Measurements from ENCODE around the gene ATXN1. TPM values are rescaled to one million over a fixed set of nuclear protein-coding genes. Genes with fewer than 3 reads are reported as not detected.

The ATXN1 gene
- total and polyA plus RNA-seq, 2 of the 8 experiments (the other 6 are each of a cell fraction or from before 2014, with no cell fraction given): 1.6 to 4.0 TPM

GRCh38 chr6:16326971-16327776, 434.1 kb downstream of the ATXN1 start:
- Histone ChIP-seq H2BK120ac (replicated peaks; ENCODE audit: low read depth, low read length) (no peak overlapping the region), H2AK5ac (ENCODE audit: low read depth, low read length) (no peak overlapping the region), H2BK5ac (ENCODE audit: low read depth, low read length) (no peak overlapping the region), H4K91ac (replicated peaks; ENCODE audit: insufficient read length, low read length) (no peak overlapping the region), H3K79me2 (ENCODE audit: control insufficient read depth in 1 of 2, insufficient read depth in 2 of 2, low read length in 2 of 2) (no peaks in the 10 kb centered on the region), H3K18ac (ENCODE audit: extremely low read depth, low read length) (no peak overlapping the region), H3K23me2 (ENCODE audit: low read depth, low read length) (no peaks in the 10 kb centered on the region), H3K9me3 (ENCODE audit: insufficient read depth in 2 of 2, low read depth in 1 of 2, low read length in 1 of 2) (no peaks in the 10 kb centered on the region; a peak in 1 of 4 replicates), H3K56ac (replicated peaks; ENCODE audit: insufficient read length, low read depth, low read length) (no peak overlapping the region), H4K20me1 (replicated peaks in 1 of 2; ENCODE audit: control insufficient read depth in 1 of 2, insufficient read depth in 2 of 2, low read length in 2 of 2) (peaks cover 0 to 2% of the 10 kb centered on the region in 2 experiments), H2BK15ac (ENCODE audit: low read length) (no peak overlapping the region), H2BK12ac (ENCODE audit: low read depth, low read length) (no peak overlapping the region), H3K79me1 (ENCODE audit: low read depth, low read length) (no peaks in the 10 kb centered on the region), H3K4me3 (ENCODE audit: extremely low read depth in 1 of 4, insufficient read depth in 2 of 4, low read depth in 3 of 4, low read length in 4 of 4) (no peak overlapping the region), H4K5ac (ENCODE audit: insufficient read length, low read depth, low read length) (no peak overlapping the region), H3K27ac (ENCODE audit: low read depth, low read length) (no peak overlapping the region), H3K4me1 (replicated peaks in 1 of 4; ENCODE audit: control insufficient read depth in 3 of 4, insufficient read depth in 4 of 4, low read length in 3 of 4) (peaks cover 4 to 8% (median 7%) of the 10 kb centered on the region in 4 experiments; a peak in 6 of 7 replicates), H3K36me3 (ENCODE audit: control insufficient read depth in 2 of 4, insufficient read depth in 4 of 4, low read length in 3 of 4) (no peaks in the 10 kb centered on the region), H3K4me2 (ENCODE audit: insufficient read depth in 1 of 2, low read depth in 2 of 2, low read length in 2 of 2) (no peak overlapping the region), H4K8ac (ENCODE audit: extremely low read depth, insufficient read depth, low read length) (no peak overlapping the region; the same call in 1 of the 2 replicates), H3K9ac (replicated peaks in 1 of 4; ENCODE audit: extremely low read depth in 1 of 4, low read depth in 3 of 4, low read length in 3 of 4) (no peak overlapping the region), H3K27me3 (replicated peaks in 1 of 4; ENCODE audit: control insufficient read depth in 3 of 4, extremely low read depth in 1 of 4, insufficient read depth in 3 of 4, low read length in 3 of 4) (no peaks in the 10 kb centered on the region), H2AFZ (ENCODE audit: low read length) (no peak overlapping the region), H2BK20ac (ENCODE audit: low read length) (no peak overlapping the region), H3K23ac (ENCODE audit: insufficient read length) (no peak overlapping the region), H3K14ac (ENCODE audit: insufficient read length) (no peak overlapping the region), H3K4ac (replicated peaks; ENCODE audit: insufficient read length, low read depth, low read length) (no peak overlapping the region)
- FAIRE-seq: no peak
- POLR2A ChIA-PET (ENCODE audit: partially characterized antibody): no interaction called here
- CTCF ChIA-PET (ENCODE audit: partially characterized antibody): interaction anchor here (0.5 to 2.2 kb wide), 5 partner anchors 9 to 435 kb away, joined by 3 to 9 read pairs (median 5); no protein-coding TSS in a partner anchor
- WGBS, 2 experiments (ENCODE audit: extremely low coverage in 1 of 2, insufficient coverage in 1 of 2, insufficient read length in 1 of 2, insufficient replicate concordance in 2 of 2, low coverage in 1 of 2, low lambda C conversion rate in 2 of 2, missing lambda C conversion rate in 1 of 2): 92% methylated on average over 42 of the region's 43 CpGs; no CpG with 5 or more reads in 1 of the 2 experiments
- DNase-seq (ENCODE audit: low read depth in 1 of 2, low spot score in 2 of 2): no peak
- no peak for TF ChIP-seq MAFK (IDR thresholded peaks at IDR 0.05; ENCODE audit: low read depth, low read length)
- no peak for TF ChIP-seq BRCA1 (IDR thresholded peaks at IDR 0.05; ENCODE audit: low read depth, low read length)
- no peak for TF ChIP-seq SIN3A (conservative IDR thresholded peaks at IDR 0.05 in 1 of 2, IDR thresholded peaks at IDR 0.05 in 1 of 2; ENCODE audit: low read depth in 1 of 2, low read length in 2 of 2)
- TF ChIP-seq RBBP5 (IDR thresholded peaks at IDR 0.05; ENCODE audit: borderline replicate concordance, low read depth, low read length): no peak
- no peak for TF ChIP-seq NANOG (IDR thresholded peaks at IDR 0.05; ENCODE audit: insufficient read depth, low read depth, low read length, poor library complexity, severe bottlenecking)
- TF ChIP-seq RXRA (IDR thresholded peaks at IDR 0.05; ENCODE audit: insufficient read depth, low read depth, low read length): no peak
- no peak for TF ChIP-seq SP4 (IDR thresholded peaks at IDR 0.05; ENCODE audit: low read length)
- no peak for TF ChIP-seq CTBP2 (IDR thresholded peaks at IDR 0.05; ENCODE audit: borderline replicate concordance, insufficient read depth, insufficient read length, low read length)
- no peak for TF ChIP-seq TEAD4 (IDR thresholded peaks at IDR 0.05; ENCODE audit: low read depth, low read length)
- no peak for TF ChIP-seq TCF12 (IDR thresholded peaks at IDR 0.05; ENCODE audit: low read depth, low read length)
